Measurements from ENCODE around the gene PPCDC. TPM values are rescaled to one million over a fixed set of nuclear protein-coding genes. Genes with fewer than 3 reads are reported as not detected.

Gene PPCDC
- total and polyA plus RNA-seq, 10 of the 15 experiments (the other 5 are each of a cell fraction or from before 2014, with no cell fraction given), result 32.5 to 135 (median 55.0) TPM

GRCh38 chr15:75030424-75030823, 7.0 kb downstream of the PPCDC start (continued):
- no peak for TF ChIP-seq HSF1 (IDR thresholded peaks at IDR 0.05; ENCODE audit: low read depth, low read length)
- no peak for TF ChIP-seq IRF3 (IDR thresholded peaks at IDR 0.05)
- TF ChIP-seq BCL3 (IDR thresholded peaks at IDR 0.05; ENCODE audit: borderline replicate concordance, insufficient read depth, low read depth, low read length, poor library complexity, severe bottlenecking), result no peak
- TF ChIP-seq USF1 (IDR thresholded peaks at IDR 0.05; ENCODE audit: borderline replicate concordance, extremely low read length, insufficient read depth, low read depth, low read length), result no peak
- no peak for TF ChIP-seq RELA (IDR thresholded peaks at IDR 0.05; ENCODE audit: borderline replicate concordance, partially characterized antibody)
- TF ChIP-seq POLR2AphosphoS5 (IDR thresholded peaks at IDR 0.05; ENCODE audit: low read length), result no peak
- TF ChIP-seq HDAC2 (IDR thresholded peaks at IDR 0.05), result no peak
- TF ChIP-seq RBBP5 (conservative IDR thresholded peaks at IDR 0.05), result no peak
- no peak for TF ChIP-seq MYC (IDR thresholded peaks at IDR 0.05; ENCODE audit: insufficient read depth, insufficient read length, insufficient replicate concordance, low read length, severe bottlenecking)

Measured in GM12878 (cell line).